Trophoblast cell (in vitro differentiated cells and primary cell): ENCODE data around the gene PXN.
"Not testable (repeated sequence)": the region's sequence is repeated elsewhere in the genome, so short reads cannot be mapped to it uniquely, and the experiment has no call there.

Source experiments
- DNase-seq, 2 donors: peaks; one replicate each; pipeline ENCODE4 v3.0.0-alpha.2; 2016
- H2AFZ ChIP-seq: 2 replicates; pipeline ENCODE4 v1.6.1; 2013; ENCODE audit warnings: low read length, moderate library complexity, mild to moderate bottlenecking; ENCODE audit not compliant: insufficient read depth, poor library complexity
- H2AK5ac ChIP-seq: 2 replicates; pipeline ENCODE4 v1.6.1; 2013; ENCODE audit warnings: mild to moderate bottlenecking, low read length
- H2BK120ac ChIP-seq: 2 replicates; pipeline ENCODE4 v1.6.1; 2013; ENCODE audit warnings: low read length, mild to moderate bottlenecking, moderate library complexity; ENCODE audit not compliant: insufficient read depth, poor library complexity
- H2BK12ac ChIP-seq: 2 replicates; pipeline ENCODE4 v1.6.1; 2013; ENCODE audit warnings: mild to moderate bottlenecking, low read length, moderate library complexity
- H2BK5ac ChIP-seq: 2 replicates; pipeline ENCODE4 v1.6.1; 2013; ENCODE audit warnings: low read length, low read depth, moderate library complexity, mild to moderate bottlenecking; ENCODE audit not compliant: poor library complexity
- H3K14ac ChIP-seq: 2 replicates; pipeline ENCODE4 v1.6.1; 2013; ENCODE audit warnings: mild to moderate bottlenecking, low read length
- H3K18ac ChIP-seq: 2 replicates; pipeline ENCODE4 v1.6.1; 2013; ENCODE audit warnings: mild to moderate bottlenecking, low read length
- H3K23ac ChIP-seq: 2 replicates; pipeline ENCODE4 v1.6.1; 2013; ENCODE audit warnings: low read length
- H3K27ac ChIP-seq: 2 replicates; pipeline ENCODE4 v1.5.1; 2013; ENCODE audit warnings: low read depth, mild to moderate bottlenecking, inconsistent platforms, low read length, moderate library complexity
- H3K27me3 ChIP-seq: 2 replicates; pipeline ENCODE4 v1.6.1; 2013; ENCODE audit warnings: inconsistent platforms, mild to moderate bottlenecking, low read length, moderate library complexity; ENCODE audit not compliant: insufficient read depth
- H3K36me3 ChIP-seq, 2 experiments: 1 replicate in 1 of 2; 2 replicates in 1 of 2; pipeline ENCODE4 v1.6.1; 2013; ENCODE audit warnings: low read length in 2 of 2, mild to moderate bottlenecking in 2 of 2, moderate library complexity in 1 of 2; ENCODE audit not compliant: insufficient read depth in 2 of 2, control insufficient read depth in 1 of 2
- H3K4ac ChIP-seq: 2 replicates; pipeline ENCODE4 v1.6.1; 2013; ENCODE audit warnings: low read depth, mild to moderate bottlenecking, low read length, moderate library complexity
- H3K4me1 ChIP-seq, 2 experiments: 1 replicate in 1 of 2; 2 replicates in 1 of 2; pipeline ENCODE4 v1.6.1; 2013; ENCODE audit warnings: low read length in 2 of 2, mild to moderate bottlenecking in 2 of 2, moderate library complexity in 1 of 2; ENCODE audit not compliant: insufficient read depth in 2 of 2, control insufficient read depth in 1 of 2
- H3K4me2 ChIP-seq: 2 replicates; pipeline ENCODE4 v1.6.1; 2013; ENCODE audit warnings: inconsistent platforms, mild to moderate bottlenecking, low read length, moderate library complexity
- H3K4me3 ChIP-seq: 2 replicates; pipeline ENCODE4 v1.5.1; 2013; ENCODE audit warnings: mild to moderate bottlenecking, low read depth, low read length, inconsistent platforms
- H3K79me1 ChIP-seq: one replicate; pipeline ENCODE4 v1.6.1; 2013; ENCODE audit warnings: low read length
- H3K79me2 ChIP-seq: 2 replicates; pipeline ENCODE4 v1.6.1; 2013; ENCODE audit warnings: low read length, mild to moderate bottlenecking; ENCODE audit not compliant: control insufficient read depth, insufficient read depth, poor library complexity
- H3K9ac ChIP-seq: 2 replicates; pipeline ENCODE4 v1.6.1; 2013; ENCODE audit warnings: mild to moderate bottlenecking, low read length
- H3K9me3 ChIP-seq: 2 replicates; pipeline ENCODE4 v1.6.1; 2013; ENCODE audit warnings: low read depth, mild to moderate bottlenecking, control low read depth, inconsistent platforms, low read length; ENCODE audit not compliant: insufficient read depth
- H4K12ac ChIP-seq: 2 replicates; pipeline ENCODE4 v1.6.1; 2013; ENCODE audit warnings: low read depth, mild to moderate bottlenecking, low read length, moderate library complexity
- H4K8ac ChIP-seq: 2 replicates; pipeline ENCODE4 v1.6.1; 2013; ENCODE audit warnings: low read depth, mild to moderate bottlenecking, low read length, moderate library complexity
- H4K91ac ChIP-seq: one replicate; pipeline ENCODE4 v1.6.1; 2013; ENCODE audit warnings: low read depth, mild to moderate bottlenecking, low read length, moderate library complexity
- WGBS: extraction: QIAGEN DNeasy Blood & Tissue Kit; methylation state at CpG from one replicate; pipeline ENCODE4 v1.1.7; 2013; ENCODE audit warnings: missing lambda C conversion rate; ENCODE audit not compliant: insufficient read length, insufficient coverage; ENCODE audit errors: extremely low coverage; 5-methylcytosine and 5-hydroxymethylcytosine counted together

PXN gene

GRCh38 chr12:120254809-120255208 is 10.7 kb downstream of the PXN start:
- WGBS, result no CpG with 5 or more reads among the region's 7 CpGs
- H3K27ac ChIP-seq, result no peak overlapping the region
- H3K4me1 ChIP-seq, result peaks cover 24 to 27% of the 10 kb centered on the region in 2 experiments
- no peak overlapping the region for H2AFZ ChIP-seq
- H3K9me3 ChIP-seq, result no peaks in the 10 kb centered on the region
- H3K27me3 ChIP-seq, result no peaks in the 10 kb centered on the region
- peaks cover under 1% of the 10 kb centered on the region for H3K79me1 ChIP-seq
- no peak overlapping the region for H3K18ac ChIP-seq
- H4K12ac ChIP-seq, result no peak overlapping the region
- no peak overlapping the region for H3K4me2 ChIP-seq
- H3K4ac ChIP-seq, result peak overlapping the region; percentile 87
- no peak overlapping the region for H2BK5ac ChIP-seq
- H3K4me3 ChIP-seq, result no peak overlapping the region
- H3K23ac ChIP-seq, result no peak overlapping the region
- H3K79me2 ChIP-seq, result peaks cover 35% of the 10 kb centered on the region
- H2BK12ac ChIP-seq, result no peak overlapping the region
- H4K91ac ChIP-seq, result no peak overlapping the region
- no peak overlapping the region for H4K8ac ChIP-seq
- H2BK120ac ChIP-seq, result no peak overlapping the region
- peaks cover 5 to 12% of the 10 kb centered on the region in 2 experiments for H3K36me3 ChIP-seq
- no peak overlapping the region for H3K9ac ChIP-seq
- H3K14ac ChIP-seq, result no peak overlapping the region
- H2AK5ac ChIP-seq, result no peak overlapping the region
- DNase-seq, result no peak

- not testable (repeated sequence) for H2AFZ ChIP-seq, H3K23ac ChIP-seq, H3K27ac ChIP-seq, H3K4me3 ChIP-seq, H4K12ac ChIP-seq, H3K18ac ChIP-seq, H2BK120ac ChIP-seq, H4K8ac ChIP-seq, H3K9me3 ChIP-seq, H3K4me2 ChIP-seq, H2BK12ac ChIP-seq, H3K14ac ChIP-seq, H3K9ac ChIP-seq, H3K79me1 ChIP-seq, H4K91ac ChIP-seq, H2BK5ac ChIP-seq, H3K27me3 ChIP-seq, H2AK5ac ChIP-seq, H3K4ac ChIP-seq
- peak; percentile 54 to 66 for DNase-seq
- peaks cover 32% of the 10 kb centered on the region in 2 experiments for H3K4me1 ChIP-seq
- peaks cover 31% of the 10 kb centered on the region for H3K79me2 ChIP-seq
- WGBS, result no CpG with 5 or more reads among the region's 6 CpGs
- H3K36me3 ChIP-seq, result peaks cover 2 to 13% of the 10 kb centered on the region in 2 experiments
Observed at GRCh38 chr12:120253313-120253712, 12.2 kb downstream of the PXN start.

- H3K4ac ChIP-seq, result peak overlapping the region; percentile 35
- H4K8ac ChIP-seq, result no peak overlapping the region
- peaks cover 24% of the 10 kb centered on the region for H3K79me2 ChIP-seq
- H4K91ac ChIP-seq, result no peak overlapping the region
- WGBS, result no CpG with 5 or more reads among the region's 12 CpGs
- no peak overlapping the region for H2BK5ac ChIP-seq
- peaks cover 30 to 32% of the 10 kb centered on the region in 2 experiments for H3K4me1 ChIP-seq
- H3K9ac ChIP-seq, result no peak overlapping the region
- no peak overlapping the region for H3K18ac ChIP-seq
- H3K36me3 ChIP-seq, result peaks cover 2 to 13% of the 10 kb centered on the region in 2 experiments
- H3K27ac ChIP-seq, result no peak overlapping the region
- no peak overlapping the region for H2BK12ac ChIP-seq
- no peak overlapping the region for H4K12ac ChIP-seq
- H3K23ac ChIP-seq, result no peak overlapping the region
- H3K9me3 ChIP-seq, result no peaks in the 10 kb centered on the region
- H2AFZ ChIP-seq, result no peak overlapping the region
- no peak for DNase-seq
- no peak overlapping the region for H3K4me2 ChIP-seq
- peaks cover under 1% of the 10 kb centered on the region for H3K79me1 ChIP-seq
- no peak overlapping the region for H2BK120ac ChIP-seq
- no peak overlapping the region for H3K14ac ChIP-seq
- H3K4me3 ChIP-seq, result no peak overlapping the region
- no peak overlapping the region for H2AK5ac ChIP-seq
- no peaks in the 10 kb centered on the region for H3K27me3 ChIP-seq
Observed at GRCh38 chr12:120252071-120252906, 13.2 kb downstream of the PXN start.

GRCh38 chr12:120251364-120252070 is 14.0 kb downstream of the PXN start:
- H3K9ac ChIP-seq, H2AFZ ChIP-seq, H3K9me3 ChIP-seq, H4K91ac ChIP-seq, H3K27ac ChIP-seq, H3K4me3 ChIP-seq, H2BK5ac ChIP-seq, H4K12ac ChIP-seq, H2BK120ac ChIP-seq, H3K18ac ChIP-seq, H3K4me2 ChIP-seq, H2BK12ac ChIP-seq, H3K23ac ChIP-seq, H2AK5ac ChIP-seq, H4K8ac ChIP-seq, H3K79me1 ChIP-seq, H3K27me3 ChIP-seq, H3K14ac ChIP-seq: not testable (repeated sequence)
- Histone ChIP-seq H3K79me2 (peaks cover 23% of the 10 kb centered on the region), H3K4ac (peak overlapping the region; percentile 35), H3K36me3 (peaks cover 2 to 13% of the 10 kb centered on the region in 2 experiments), H3K4me1 (peaks cover 32% of the 10 kb centered on the region in 2 experiments)
- peak; percentile 79 to 82 for DNase-seq
- no CpG with 5 or more reads among the region's 12 CpGs for WGBS
